Activated naive CD4-positive, alpha-beta T cell treated with anti-CD3 and anti-CD28 coated beads, Interleukin-2, amount 50 U/mL, for 72 hours (primary cell): Measurements from ENCODE around the gene ARF6. TPM values are rescaled to one million over a fixed set of nuclear protein-coding genes. Genes with fewer than 3 reads are reported as not detected.

ENCODE experiments used
- ATAC-seq, 2 donors: fragments of 150-1000 bp; cut with Tn5 transposase; 2 replicates each; pipeline ENCODE4 v1.10.0; 2021; ENCODE audit warnings: mild to moderate bottlenecking in 2 of 2, moderate library complexity in 2 of 2
- DNase-seq, 2 donors: peaks; one replicate each; pipeline ENCODE4 v3.0.0; 2021 to 2022; ENCODE audit warnings: low spot score in 2 of 2
- H3K27ac Mint-ChIP-seq, 2 donors: one replicate each; pipeline ENCODE4 v1.8.0; 2022; ENCODE audit warnings: mild to moderate bottlenecking in 2 of 2, mixed read lengths in 2 of 2
- H3K36me3 Mint-ChIP-seq, 2 donors: one replicate each; pipeline ENCODE4 v1.8.0; 2022; ENCODE audit warnings: mixed read lengths in 2 of 2
- H3K9me3 Mint-ChIP-seq, 2 donors: one replicate each; pipeline ENCODE4 v1.8.0; 2022; ENCODE audit warnings: mixed read lengths in 2 of 2
- total RNA-seq, 2 donors: library from RNA; stranded (reverse); gene quantifications; one replicate each; pipeline ENCODE4 v1.2.3, GENCODE V29; 2022

Gene ARF6
- 100 to 1,000 TPM; 154 to 156 TPM for total RNA-seq

GRCh38 chr14:49892636-49893308, at the start of gene ARF6:
Gene ARF6 (plus strand): TSS chr14:49893082. CDS start chr14:49893737, 655 bp downstream.
- H3K27ac Mint-ChIP-seq: peak within 1 kb of the TSS; percentile 100
- peaks cover 56 to 61% of the 10 kb centered on the region in 2 donors for H3K36me3 Mint-ChIP-seq
- DNase-seq: peak; percentile 98
- ATAC-seq: peak; percentile 75 to 86
- no peaks in the 10 kb centered on the region for H3K9me3 Mint-ChIP-seq

DNA sequence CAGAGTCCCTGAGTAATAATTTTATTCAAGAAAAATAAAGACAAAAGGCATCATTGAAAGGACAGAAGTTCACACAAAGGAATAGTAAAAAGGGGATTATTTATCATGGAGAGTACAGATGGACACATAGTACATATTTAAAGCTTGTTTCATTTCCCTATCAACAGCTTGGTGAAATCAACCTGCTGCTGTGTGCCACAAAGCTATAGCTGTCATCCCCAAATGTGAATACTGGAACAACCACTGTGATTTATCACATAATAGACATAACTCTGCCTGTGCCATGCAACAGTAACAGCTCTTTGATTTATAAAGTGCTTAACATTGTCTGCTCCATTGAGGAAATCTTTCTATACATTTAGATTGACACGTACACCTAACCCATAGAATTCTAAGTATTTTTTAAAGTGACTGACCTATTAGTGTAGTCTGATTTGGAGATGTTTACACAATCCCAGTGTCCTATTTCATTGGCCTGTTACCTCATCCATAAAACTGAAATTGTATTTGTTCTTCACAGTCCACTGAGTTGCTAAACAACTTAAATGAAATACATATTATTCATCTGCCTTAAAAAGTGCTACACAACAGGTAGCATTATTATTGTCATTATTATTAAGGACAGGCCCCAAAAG, 43.6 kb upstream of the ARF6 start:
- peaks cover 17 to 24% of the 10 kb centered on the region in 2 donors for H3K36me3 Mint-ChIP-seq
- H3K27ac Mint-ChIP-seq: peak overlapping the region in 1 of 2 donors; percentile 75
- ATAC-seq: no peak
- H3K9me3 Mint-ChIP-seq: no peaks in the 10 kb centered on the region
- no peak for DNase-seq

DNA sequence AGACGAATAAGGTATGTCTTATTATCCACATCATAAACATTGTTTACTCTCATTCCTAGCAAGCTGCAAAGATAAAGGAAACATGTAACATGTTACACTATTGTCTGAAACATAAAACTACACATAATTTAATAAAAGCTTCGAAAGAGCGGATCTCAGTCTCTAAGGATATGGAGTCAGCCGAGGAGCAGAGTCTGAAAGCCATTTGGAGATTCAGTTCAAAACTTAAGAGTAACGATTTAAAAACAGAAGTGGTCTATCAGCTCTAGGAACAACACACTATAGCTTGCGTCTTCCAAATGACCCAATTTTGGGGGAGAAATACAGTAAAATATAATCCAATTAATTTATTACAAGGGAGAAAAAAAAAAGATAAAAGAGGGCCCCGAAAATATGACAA, 41.1 kb upstream of the ARF6 start:
- peaks cover 17 to 18% of the 10 kb centered on the region in 2 donors for H3K36me3 Mint-ChIP-seq
- DNase-seq: no peak
- ATAC-seq: no peak
- no peaks in the 10 kb centered on the region for H3K9me3 Mint-ChIP-seq
- H3K27ac Mint-ChIP-seq: peak overlapping the region; percentile 93 to 95

DNA sequence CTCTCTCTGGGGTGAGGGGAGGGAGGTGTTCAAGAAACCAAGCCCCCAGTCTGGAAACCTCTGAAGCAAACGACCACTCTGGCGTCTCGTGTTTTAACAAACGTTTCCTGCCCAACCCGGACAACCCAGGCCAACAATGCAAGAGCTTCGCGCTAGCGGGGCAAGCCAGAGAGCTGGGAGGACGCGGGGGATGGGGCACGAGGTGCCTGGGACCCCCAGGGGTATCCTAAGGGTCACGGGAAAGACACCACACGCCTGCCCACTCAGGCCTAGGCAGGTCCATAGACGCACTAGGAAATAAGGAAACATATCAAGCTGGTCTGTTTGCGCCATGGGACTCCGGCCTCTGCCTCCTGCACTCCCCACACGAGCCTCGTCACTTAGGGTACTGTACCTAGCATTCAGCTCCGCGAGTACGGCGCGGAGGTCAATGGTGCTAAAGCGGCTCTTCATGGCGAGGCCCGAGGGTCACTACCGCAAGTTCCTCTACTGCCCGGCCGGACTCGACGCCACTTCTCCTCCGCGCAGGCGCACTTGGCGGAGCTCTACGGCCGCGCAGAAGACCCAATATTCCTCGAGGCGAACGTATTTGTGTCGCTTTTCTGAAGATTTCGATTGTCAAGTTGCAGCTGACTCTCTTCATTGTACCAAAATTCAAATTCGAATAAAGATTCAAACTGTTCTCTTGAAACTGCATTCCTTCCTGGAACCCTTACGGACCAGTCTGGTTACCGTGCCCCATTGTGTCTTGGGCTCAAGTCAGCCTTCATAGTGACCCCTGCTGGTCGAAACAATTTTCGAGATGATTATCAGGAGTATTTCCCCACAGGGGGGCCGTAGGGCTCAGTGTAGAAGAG, 40.4 kb upstream of the ARF6 start, which contains the start of gene NEMF:
Gene NEMF, minus strand, starts transcription at position 488 of the 857 bp plus-strand sequence. Its CDS starts 35 bp downstream, at position 453.
- ATAC-seq (peak; percentile 87 to 91), DNase-seq (peak; percentile 84 to 93)
- Mint-ChIP-seq H3K36me3 (peaks cover 17 to 21% of the 10 kb centered on the region in 2 donors), H3K27ac (peak within 1 kb of the TSS; percentile 93 to 95), H3K9me3 (no peaks in the 10 kb centered on the region)

GRCh38 chr14:49853158-49853477, 39.8 kb upstream of the ARF6 start:
- Mint-ChIP-seq H3K9me3 (no peaks in the 10 kb centered on the region), H3K36me3 (peaks cover 17 to 24% of the 10 kb centered on the region in 2 donors), H3K27ac (peak overlapping the region; percentile 93 to 95)
- no peak for DNase-seq
- ATAC-seq: peak; percentile 13 to 23

DNA sequence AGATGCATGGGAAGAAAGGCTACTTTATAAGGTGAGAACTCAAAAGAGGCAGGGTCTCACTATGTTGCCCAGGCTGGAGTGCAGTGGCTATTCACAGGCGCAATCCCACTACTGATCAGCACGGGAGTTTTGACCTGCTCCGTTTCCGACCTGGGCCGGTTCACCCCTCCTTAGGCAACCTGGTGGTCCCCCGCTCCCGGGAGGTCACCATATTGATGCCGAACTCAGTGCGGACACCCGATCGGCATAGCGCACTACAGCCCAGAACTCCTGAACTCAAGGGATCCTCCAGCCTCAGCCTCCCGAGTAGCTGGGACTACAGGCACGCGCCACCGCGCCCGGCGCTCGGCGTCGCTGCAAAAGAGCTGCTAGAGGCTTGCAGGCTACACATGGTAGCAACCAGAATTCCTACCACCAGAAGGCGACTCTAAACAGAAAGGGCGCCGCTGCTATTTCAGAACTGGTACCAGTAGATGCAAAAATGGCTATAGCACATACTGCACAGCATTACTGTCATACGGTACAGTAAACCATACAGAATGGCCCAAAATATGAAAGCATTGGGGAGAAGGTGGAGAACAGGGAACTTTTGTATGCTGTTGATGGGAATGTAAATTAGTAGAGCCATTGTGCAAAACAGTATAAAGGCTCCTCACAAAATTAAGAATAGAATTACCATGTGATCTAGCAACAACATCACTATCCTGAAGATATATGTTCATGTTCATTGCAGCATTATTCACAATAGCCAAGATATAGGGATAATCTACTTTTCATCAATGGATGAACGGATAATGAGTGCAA, 39.1 kb upstream of the ARF6 start:
- H3K27ac Mint-ChIP-seq: peak overlapping the region in 1 of 2 donors; percentile 95

DNA sequence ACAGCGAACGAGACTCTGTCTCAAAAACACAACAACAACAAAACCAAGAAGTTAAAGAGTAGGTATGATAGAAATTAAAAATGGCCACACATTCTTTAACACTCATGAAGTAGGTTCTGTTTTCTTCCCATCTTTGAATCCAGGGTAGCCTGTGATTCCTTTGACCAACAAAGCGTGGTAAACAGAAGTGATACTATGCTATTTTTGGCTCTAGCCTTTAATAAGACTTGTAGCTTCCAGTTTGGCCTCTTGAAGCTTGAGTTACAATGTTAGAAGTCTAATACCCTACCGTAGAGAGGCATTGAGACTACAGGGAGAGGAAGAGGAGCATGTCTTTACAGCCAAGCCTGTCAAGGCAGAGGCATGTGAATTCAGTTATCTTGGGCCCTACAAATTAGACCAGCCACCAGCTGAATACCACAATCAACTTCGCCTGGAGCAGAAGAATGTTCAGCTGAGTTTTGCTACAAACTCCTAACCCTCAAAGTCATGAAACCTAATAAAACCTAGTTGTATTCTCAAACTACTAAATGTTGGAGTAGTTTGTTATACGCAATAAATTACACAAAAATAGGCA, 35.4 kb upstream of the ARF6 start:
- H3K36me3 Mint-ChIP-seq: peaks cover 8 to 16% of the 10 kb centered on the region in 2 donors
- H3K9me3 Mint-ChIP-seq: no peaks in the 10 kb centered on the region
- ATAC-seq (no peak), DNase-seq (no peak)
- peak overlapping the region in 1 of 2 donors; percentile 78 for H3K27ac Mint-ChIP-seq

More for the DNA sequence above, 39.1 kb upstream of the ARF6 start:
- Mint-ChIP-seq H3K9me3 (no peaks in the 10 kb centered on the region), H3K36me3 (peaks cover 17 to 28% of the 10 kb centered on the region in 2 donors)
- peak; percentile 71 to 81 for DNase-seq
- peak; percentile 50 to 56 for ATAC-seq

- Mint-ChIP-seq H3K36me3 (peaks cover 9 to 10% of the 10 kb centered on the region in 2 donors), H3K9me3 (no peaks in the 10 kb centered on the region), H3K27ac (peak overlapping the region in 1 of 2 donors; percentile 18)
- DNase-seq (no peak), ATAC-seq (peak; percentile 32 to 46)
Observed at GRCh38 chr14:49858383-49858782, 34.5 kb upstream of the ARF6 start.

DNA sequence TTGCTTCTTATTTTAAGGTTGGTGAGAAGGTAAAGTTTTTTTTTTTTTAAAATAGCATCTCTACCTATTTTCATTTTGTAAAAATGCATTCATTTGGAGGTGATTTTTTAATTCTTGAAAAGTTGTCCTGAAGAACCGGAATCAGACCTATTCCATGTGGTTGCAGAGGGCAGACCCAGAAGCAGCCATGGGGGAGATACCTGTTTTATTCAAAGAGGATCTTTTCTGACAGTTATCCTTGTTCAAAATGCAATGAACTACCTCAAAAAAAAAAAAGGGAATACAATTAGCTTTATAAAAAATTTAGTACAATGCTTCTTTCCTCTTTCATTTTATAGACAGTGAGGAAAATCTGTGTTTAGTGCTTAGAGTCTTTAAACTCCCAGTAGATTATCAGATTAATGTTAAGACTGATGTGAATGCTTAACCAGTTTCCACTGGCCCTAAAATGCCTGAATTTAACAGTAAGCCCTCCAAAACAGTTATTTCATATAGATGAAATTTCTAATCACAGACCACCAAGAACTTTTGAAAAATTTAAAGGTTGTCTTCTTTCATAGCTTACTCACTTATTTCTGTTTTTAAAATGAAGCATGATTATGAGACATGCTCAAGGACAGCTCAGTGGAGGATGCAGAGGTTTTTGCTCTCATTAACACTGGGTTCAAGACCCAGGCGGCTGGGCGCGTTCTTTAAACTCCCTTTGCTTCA, 31.7 kb upstream of the ARF6 start:
- H3K36me3 Mint-ChIP-seq: peaks cover 9 to 10% of the 10 kb centered on the region in 2 donors
- ATAC-seq: no peak

GRCh38 chr14:49861699-49862088, 31.2 kb upstream of the ARF6 start:
- no peak overlapping the region for H3K27ac Mint-ChIP-seq
- H3K36me3 Mint-ChIP-seq: peaks cover 9 to 10% of the 10 kb centered on the region in 2 donors
- ATAC-seq (peak in 1 of 2 donors; percentile 1), DNase-seq (peak; percentile 60 to 69)
- H3K9me3 Mint-ChIP-seq: no peaks in the 10 kb centered on the region

More for the DNA sequence above, 31.7 kb upstream of the ARF6 start:
- Mint-ChIP-seq H3K27ac (peak overlapping the region in 1 of 2 donors; percentile 62), H3K9me3 (no peaks in the 10 kb centered on the region)
- DNase-seq: no peak

- peak; percentile 4 to 37 for ATAC-seq
- DNase-seq: peak; percentile 87
- no peaks in the 10 kb centered on the region for H3K9me3 Mint-ChIP-seq
- H3K27ac Mint-ChIP-seq: no peak overlapping the region
- H3K36me3 Mint-ChIP-seq: peaks cover 9 to 10% of the 10 kb centered on the region in 2 donors
Observed at GRCh38 chr14:49862089-49862673, 30.7 kb upstream of the ARF6 start.

DNA sequence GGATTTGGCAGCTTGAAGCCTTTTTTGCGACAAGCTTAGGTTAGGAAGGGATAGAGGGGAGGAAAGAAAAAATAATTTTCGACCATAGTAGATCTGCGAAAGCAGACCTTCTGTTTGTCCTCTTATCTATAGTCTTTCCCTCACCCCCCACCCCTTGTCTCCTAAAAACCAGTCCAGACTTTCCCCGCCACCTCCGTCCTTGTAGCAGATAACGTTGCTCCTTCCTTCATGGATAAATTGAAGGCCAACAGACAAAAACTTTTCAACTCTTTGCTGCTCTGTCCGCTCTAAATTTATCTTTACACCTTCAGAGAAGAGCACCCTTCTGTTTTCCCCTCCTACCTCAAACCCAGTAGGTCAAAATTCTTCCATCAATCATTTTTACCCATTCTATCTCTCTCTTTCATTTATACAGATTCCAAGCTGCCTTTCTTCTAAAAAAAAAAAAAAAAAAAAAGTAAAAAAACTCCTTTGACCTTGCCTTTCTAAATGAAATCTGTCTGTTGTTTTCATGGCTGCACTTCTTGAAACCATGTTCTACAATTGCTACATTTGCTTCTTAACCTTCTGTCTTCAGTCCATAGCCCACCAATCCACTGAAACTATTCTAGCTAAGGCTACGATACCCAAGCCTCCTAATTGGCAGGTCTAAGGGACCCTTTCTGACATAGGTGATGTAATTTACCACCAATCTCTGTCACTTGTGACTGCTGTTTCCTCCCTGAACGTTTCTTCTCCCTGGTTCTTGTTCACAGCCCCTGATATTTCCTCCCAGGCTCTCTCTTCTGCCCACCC, 29.2 kb upstream of the ARF6 start:
- peak in 1 of 2 donors; percentile 10 for ATAC-seq
- no peak for DNase-seq
- Mint-ChIP-seq H3K27ac (no peak overlapping the region), H3K9me3 (no peaks in the 10 kb centered on the region), H3K36me3 (peaks cover 1 to 14% of the 10 kb centered on the region in 2 donors)

DNA sequence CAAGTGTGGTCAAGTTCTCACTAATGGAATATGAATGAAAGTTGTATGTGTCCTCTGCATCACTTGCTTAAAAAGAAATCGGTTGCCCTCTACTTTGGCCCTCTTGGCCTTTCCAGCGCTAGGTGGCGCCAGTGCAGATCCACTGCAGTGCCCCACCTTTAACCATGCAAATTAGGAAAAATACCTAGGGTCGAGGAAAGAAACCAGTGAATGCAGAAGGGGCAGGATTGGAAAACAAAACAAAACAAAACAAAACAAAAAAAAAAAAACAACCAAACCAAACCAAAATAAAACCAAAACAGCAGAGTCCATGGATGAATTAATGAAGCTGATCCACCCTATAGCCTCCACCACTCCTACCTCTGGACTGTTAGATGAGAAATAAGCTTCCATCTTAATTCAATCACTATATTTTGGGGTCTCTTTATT, 27.4 kb upstream of the ARF6 start:
- ATAC-seq (no peak), DNase-seq (peak; percentile 72 to 87)
- Mint-ChIP-seq H3K27ac (no peak overlapping the region), H3K9me3 (no peaks in the 10 kb centered on the region), H3K36me3 (peaks cover 0 to 14% of the 10 kb centered on the region in 2 donors)
